NCI-H2081 treated with DMSO at 0.1 percent for 48 hours (cell line): Measurements from ENCODE around the gene PLSCR4.

Experiments
- DNase-seq: peaks from one replicate; lab custom pipeline; 2025; lab: John Stamatoyannopoulos, UW

PLSCR4 gene

GRCh38 chr3:146160321-146160963 lies 90.5 kb downstream of the PLSCR4 start:
- DNase-seq: peak; percentile 67

GRCh38 chr3:146159616-146160320 lies 91.1 kb downstream of the PLSCR4 start:
- no peak for DNase-seq

GRCh38 chr3:146159037-146159436 lies 91.9 kb downstream of the PLSCR4 start:
- DNase-seq: no peak

- no peak for DNase-seq
Measured at GRCh38 chr3:146157325-146158060, 93.4 kb downstream of the PLSCR4 start.

- DNase-seq: no peak
Measured at GRCh38 chr3:146156666-146157314, 94.1 kb downstream of the PLSCR4 start.

GRCh38 chr3:146156095-146156494 lies 94.8 kb downstream of the PLSCR4 start:
- no peak for DNase-seq

GRCh38 chr3:146154995-146155394 lies 95.9 kb downstream of the PLSCR4 start:
- no peak for DNase-seq

GRCh38 chr3:146154316-146154715 lies 96.6 kb downstream of the PLSCR4 start:
- DNase-seq: no peak

- no peak for DNase-seq
Measured at GRCh38 chr3:146153429-146153828, 97.5 kb downstream of the PLSCR4 start.

GRCh38 chr3:146152834-146153233 lies 98.1 kb downstream of the PLSCR4 start:
- no peak for DNase-seq

- DNase-seq: no peak
Measured at GRCh38 chr3:146148468-146148931, 102.4 kb downstream of the PLSCR4 start.

GRCh38 chr3:146145642-146146041 lies 105.3 kb downstream of the PLSCR4 start:
- no peak for DNase-seq

GRCh38 chr3:146142757-146143156 lies 108.1 kb downstream of the PLSCR4 start:
- no peak for DNase-seq
